ENCODE measurements around the gene MCRIP2. TPM values are rescaled to one million over a fixed set of nuclear protein-coding genes. Genes with fewer than 3 reads are reported as not detected.
A peak's percentile ranks its signal among the peaks of the same experiment; 100 is the strongest.
"Not testable (repeated sequence)": the region's sequence is repeated elsewhere in the genome, so short reads cannot be mapped to it uniquely, and the experiment has no call there.

The MCRIP2 gene
- total and polyA plus RNA-seq, 11 donors = 52.3 to 321 (median 97.0) TPM

GRCh38 chr16:596736-597060 lies 44.9 kb upstream of the MCRIP2 start:
- 94 to 96% (median 96%) methylated on average over 12 of the region's 12 CpGs for WGBS, 4 donors
- H3K4me1 ChIP-seq = peaks cover 0 to 22% (median 5%) of the 10 kb centered on the region in 12 donors

GRCh38 chr16:597655-598054 lies 44.0 kb upstream of the MCRIP2 start:
- H3K27me3 ChIP-seq, DNase-seq, H3K27ac ChIP-seq, H3K9me3 ChIP-seq, ATAC-seq, H3K4me3 ChIP-seq: not testable (repeated sequence)
- 96 to 98% (median 97%) methylated on average over 6 to 7 of the region's 7 CpGs for WGBS, 4 donors
- Histone ChIP-seq H3K4me1 (peaks cover 0 to 13% (median 0%) of the 10 kb centered on the region in 12 donors), H3K36me3 (peaks cover 0 to 22% (median 6%) of the 10 kb centered on the region in 9 donors)
- intact Hi-C loops (cut with DNase I) = loop anchor here in 1 of 10 donors (5.0 kb wide), 1 partner anchor 35 kb away; the partner anchor contains the start of gene WFIKKN1

More at GRCh38 chr16:596736-597060, 44.9 kb upstream of the MCRIP2 start:
- Histone ChIP-seq H3K9me3 (no peaks in the 10 kb centered on the region), H3K4me3 (no peak overlapping the region), H3K27me3 (no peaks in the 10 kb centered on the region), H3K36me3 (peaks cover 0 to 24% (median 6%) of the 10 kb centered on the region in 9 donors), H3K27ac (no peak overlapping the region)
- intact Hi-C loops (cut with DNase I) = loop anchor here in 1 of 10 donors (5.0 kb wide), 1 partner anchor 36 kb away; the partner anchor contains the start of gene WFIKKN1
- no peak for ATAC-seq
- TF ChIP-seq POLR2A (IDR thresholded peaks at IDR 0.05) (no peak), CTCF (IDR thresholded peaks at IDR 0.05) (no peak)
- no peak for DNase-seq

GRCh38 chr16:598823-599739 lies 42.5 kb upstream of the MCRIP2 start:
- no peaks in the 10 kb centered on the region for H3K4me1 ChIP-seq
- peaks cover 0 to 16% (median 4%) of the 10 kb centered on the region in 9 donors for H3K36me3 ChIP-seq
- ATAC-seq (no peak), DNase-seq (peak in 1 of 5 donors; percentile 18)
- H3K9me3 ChIP-seq = no peaks in the 10 kb centered on the region
- no peak overlapping the region for H3K4me3 ChIP-seq
- intact Hi-C loops (cut with DNase I) = loop anchor here in 1 of 10 donors (5.0 kb wide), 1 partner anchor 33 kb away; the partner anchor contains the start of gene WFIKKN1
- no peak for TF ChIP-seq CTCF (IDR thresholded peaks at IDR 0.05)
- no peak for TF ChIP-seq POLR2A (IDR thresholded peaks at IDR 0.05)
- no peak overlapping the region for H3K27ac ChIP-seq
- WGBS, 4 donors = 96 to 97% (median 97%) methylated on average over 36 to 43 of the region's 43 CpGs
- no peaks in the 10 kb centered on the region for H3K27me3 ChIP-seq

DNA sequence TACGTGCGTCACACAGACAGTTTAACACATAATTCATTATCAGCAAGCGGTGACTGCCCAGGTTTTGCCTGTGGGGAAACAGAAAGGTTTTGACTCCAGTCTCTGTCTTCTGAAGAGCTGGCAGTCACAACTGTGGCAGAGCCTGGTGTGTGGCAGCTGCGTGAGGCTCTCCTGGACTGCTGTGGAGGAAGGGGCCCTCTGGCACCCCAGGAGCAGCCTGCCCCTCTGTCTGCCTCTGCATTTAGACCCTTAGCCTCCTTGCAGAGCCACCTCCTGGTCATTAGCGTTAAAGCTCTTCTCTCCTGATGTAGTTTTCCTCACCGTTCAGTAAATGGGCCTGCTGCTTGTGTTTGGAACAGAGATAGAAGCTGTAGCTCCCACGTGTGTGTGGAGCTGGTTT lies 40.8 kb upstream of the MCRIP2 start:
- no peak for ATAC-seq
- no peak overlapping the region for H3K4me3 ChIP-seq
- H3K27ac ChIP-seq = no peak overlapping the region
- 53 to 64% (median 57%) methylated on average over 7 of the region's 7 CpGs for WGBS, 4 donors
- peaks cover 0 to 7% (median 0%) of the 10 kb centered on the region in 12 donors for H3K9me3 ChIP-seq
- no peak for TF ChIP-seq POLR2A (IDR thresholded peaks at IDR 0.05)
- peak in 1 of 12 donors; percentile 11 for TF ChIP-seq CTCF (IDR thresholded peaks at IDR 0.05)
- H3K4me1 ChIP-seq = peaks cover 0 to 2% (median 0%) of the 10 kb centered on the region in 12 donors
- no peaks in the 10 kb centered on the region for H3K27me3 ChIP-seq
- intact Hi-C loops (cut with DNase I) = no loop called here
- peak in 1 of 5 donors; percentile 12 for DNase-seq
- H3K36me3 ChIP-seq = peaks cover 0 to 16% (median 4%) of the 10 kb centered on the region in 9 donors
